ENCODE data around the gene CWC25.

The CWC25 gene

DNA sequence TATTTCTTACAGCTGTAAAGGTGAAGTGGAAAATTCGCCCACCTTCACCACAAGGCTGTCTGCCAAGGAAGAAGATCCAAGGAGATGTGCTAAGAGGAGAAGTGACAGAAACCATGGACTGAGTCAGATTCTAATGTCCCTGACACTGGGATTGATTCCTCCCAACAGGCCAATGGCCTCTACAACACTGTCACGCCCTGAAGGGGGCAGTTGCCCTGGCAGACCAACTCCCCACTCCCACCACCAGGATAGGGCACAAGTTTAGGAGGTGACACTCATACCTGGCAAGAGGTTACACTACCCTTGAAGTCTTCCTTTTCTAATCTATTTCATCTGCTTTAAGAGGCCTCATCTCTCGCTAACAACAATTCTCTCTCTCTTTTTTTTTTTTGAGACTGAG lies 41.9 kb downstream of the CWC25 start:
- TF ChIP-seq, protein P1, sequence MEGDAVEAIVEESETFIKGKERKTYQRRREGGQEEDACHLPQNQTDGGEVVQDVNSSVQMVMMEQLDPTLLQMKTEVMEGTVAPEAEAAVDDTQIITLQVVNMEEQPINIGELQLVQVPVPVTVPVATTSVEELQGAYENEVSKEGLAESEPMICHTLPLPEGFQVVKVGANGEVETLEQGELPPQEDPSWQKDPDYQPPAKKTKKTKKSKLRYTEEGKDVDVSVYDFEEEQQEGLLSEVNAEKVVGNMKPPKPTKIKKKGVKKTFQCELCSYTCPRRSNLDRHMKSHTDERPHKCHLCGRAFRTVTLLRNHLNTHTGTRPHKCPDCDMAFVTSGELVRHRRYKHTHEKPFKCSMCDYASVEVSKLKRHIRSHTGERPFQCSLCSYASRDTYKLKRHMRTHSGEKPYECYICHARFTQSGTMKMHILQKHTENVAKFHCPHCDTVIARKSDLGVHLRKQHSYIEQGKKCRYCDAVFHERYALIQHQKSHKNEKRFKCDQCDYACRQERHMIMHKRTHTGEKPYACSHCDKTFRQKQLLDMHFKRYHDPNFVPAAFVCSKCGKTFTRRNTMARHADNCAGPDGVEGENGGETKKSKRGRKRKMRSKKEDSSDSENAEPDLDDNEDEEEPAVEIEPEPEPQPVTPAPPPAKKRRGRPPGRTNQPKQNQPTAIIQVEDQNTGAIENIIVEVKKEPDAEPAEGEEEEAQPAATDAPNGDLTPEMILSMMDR (IDR thresholded peaks at IDR 0.05; ENCODE audit: insufficient read depth, low read depth, low read length, missing control alignments): no peak
- H3K4me3 ChIP-seq (ENCODE audit: low read depth, low read length): no peak overlapping the region
- DNase-seq (ENCODE audit: low read depth): no peak

DNA sequence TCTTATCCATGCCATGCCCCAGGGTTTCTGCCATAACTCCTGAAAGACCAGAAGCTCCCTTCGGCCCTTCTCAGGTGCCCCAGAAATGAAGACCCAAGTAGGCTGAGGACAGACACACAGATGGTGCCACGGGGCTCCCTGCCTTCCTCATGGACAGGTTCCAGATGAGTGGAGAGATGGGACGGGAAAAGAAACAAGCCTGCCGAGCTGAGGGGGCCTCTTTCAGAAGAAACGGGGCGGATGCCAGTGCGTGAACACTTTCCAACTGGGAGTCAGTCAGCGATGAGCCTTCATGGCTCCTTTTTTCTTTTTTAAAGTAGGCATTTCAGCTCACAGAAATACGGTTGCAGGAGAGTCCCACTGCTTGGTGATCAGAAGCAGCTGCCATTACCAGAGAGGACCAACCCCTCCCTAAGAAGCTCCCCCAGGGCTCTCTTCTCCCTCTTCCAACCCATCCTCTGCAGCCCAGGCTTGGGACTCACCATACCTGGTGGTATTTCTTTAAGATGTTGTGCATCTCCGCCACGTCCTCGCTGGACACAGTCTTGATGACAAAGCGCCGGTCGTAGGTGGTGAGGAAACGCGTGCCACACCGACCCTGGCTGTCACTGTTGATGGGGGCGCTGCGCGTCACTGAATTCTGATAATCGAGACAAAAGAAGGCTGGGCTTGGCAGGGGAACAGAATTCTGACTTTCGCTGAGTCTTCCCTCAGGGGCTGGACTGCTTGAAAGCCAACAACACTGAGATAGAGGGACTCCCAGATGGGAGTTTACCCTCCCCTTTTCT lies 45.0 kb downstream of the CWC25 start:
- TF ChIP-seq, protein P1 (IDR thresholded peaks at IDR 0.05; ENCODE audit: insufficient read depth, low read depth, low read length, missing control alignments): no peak
- H3K4me3 ChIP-seq (ENCODE audit: low read depth, low read length): no peak overlapping the region
- no peak for DNase-seq (ENCODE audit: low read depth)

DNA sequence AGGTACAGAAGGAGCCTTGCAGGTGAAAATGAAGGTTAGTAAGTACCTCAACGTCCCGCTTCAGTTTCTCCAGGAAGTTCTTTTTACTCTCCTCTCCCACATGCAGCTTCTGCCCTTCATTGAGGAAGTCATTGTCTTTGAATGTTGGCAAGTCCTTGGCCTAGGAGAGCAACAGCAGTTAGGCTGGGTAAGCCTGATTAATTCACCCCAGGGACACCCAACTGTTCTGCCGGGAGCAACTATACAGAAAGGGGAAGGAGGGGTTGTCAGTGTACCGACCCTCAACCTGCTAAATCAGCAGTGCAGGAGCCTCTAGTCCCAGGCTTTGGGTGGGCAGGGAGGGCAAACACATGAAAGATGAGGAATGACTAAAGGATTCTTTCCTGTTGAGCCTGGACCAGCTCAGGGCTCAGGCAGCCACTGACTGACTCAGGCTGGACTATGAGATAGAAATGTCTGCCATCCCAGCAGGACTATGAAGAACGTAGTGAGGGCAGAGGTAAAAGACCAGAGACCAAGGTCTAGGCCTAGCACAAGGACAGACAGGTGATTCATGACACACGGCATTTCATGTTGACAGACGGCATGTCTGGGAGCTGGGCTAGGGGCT lies 47.4 kb downstream of the CWC25 start:
- TF ChIP-seq, protein P1 (IDR thresholded peaks at IDR 0.05; ENCODE audit: insufficient read depth, low read depth, low read length, missing control alignments): no peak
- DNase-seq (ENCODE audit: low read depth): no peak
- H3K4me3 ChIP-seq (ENCODE audit: low read depth, low read length): no peak overlapping the region

DNA sequence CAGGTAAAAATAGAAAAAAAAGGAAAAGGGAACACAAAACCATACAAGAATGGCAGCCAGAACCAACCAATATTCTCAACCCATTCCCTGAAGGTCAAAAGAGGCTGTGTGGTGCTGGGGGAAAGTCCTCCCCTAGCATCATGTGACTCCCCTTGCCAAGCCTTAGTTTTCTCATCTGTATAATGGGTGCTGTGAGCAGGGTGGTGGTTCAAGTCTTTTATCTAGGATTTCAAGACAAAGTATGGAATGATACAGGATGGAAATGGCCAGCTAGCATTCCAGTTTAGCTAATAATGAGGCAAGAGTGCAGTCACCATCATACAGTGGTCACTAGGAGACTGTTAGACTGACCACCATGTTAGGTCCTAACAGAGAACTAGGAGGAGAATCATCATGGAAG lies 51.9 kb downstream of the CWC25 start:
- no peak for DNase-seq (ENCODE audit: low read depth)
- H3K4me3 ChIP-seq (ENCODE audit: low read depth, low read length): no peak overlapping the region
- TF ChIP-seq, protein P1 (IDR thresholded peaks at IDR 0.05; ENCODE audit: insufficient read depth, low read depth, low read length, missing control alignments): no peak

DNA sequence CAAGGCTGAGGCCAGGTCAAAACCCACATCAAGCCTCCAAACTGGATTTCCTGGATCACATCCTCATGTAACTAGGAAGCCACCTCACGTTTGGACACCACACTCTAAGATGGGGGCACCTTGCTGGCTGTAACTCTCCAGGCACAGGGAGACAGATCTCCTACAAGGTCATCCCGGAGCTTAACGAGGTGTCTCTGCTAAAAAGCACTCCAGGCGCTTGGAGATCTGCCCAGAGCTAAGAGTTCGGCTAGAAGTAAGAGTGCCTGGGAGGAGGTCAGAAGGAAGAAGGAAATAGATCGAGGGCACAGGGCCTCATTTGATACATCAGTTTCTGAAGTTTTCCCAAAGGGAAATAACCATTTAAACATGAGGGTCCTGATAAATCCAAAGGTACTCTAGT lies 56.7 kb downstream of the CWC25 start:
- no peak overlapping the region for H3K4me3 ChIP-seq (ENCODE audit: low read depth, low read length)
- TF ChIP-seq, protein P1 (IDR thresholded peaks at IDR 0.05; ENCODE audit: insufficient read depth, low read depth, low read length, missing control alignments): no peak
- DNase-seq (ENCODE audit: low read depth): no peak

DNA sequence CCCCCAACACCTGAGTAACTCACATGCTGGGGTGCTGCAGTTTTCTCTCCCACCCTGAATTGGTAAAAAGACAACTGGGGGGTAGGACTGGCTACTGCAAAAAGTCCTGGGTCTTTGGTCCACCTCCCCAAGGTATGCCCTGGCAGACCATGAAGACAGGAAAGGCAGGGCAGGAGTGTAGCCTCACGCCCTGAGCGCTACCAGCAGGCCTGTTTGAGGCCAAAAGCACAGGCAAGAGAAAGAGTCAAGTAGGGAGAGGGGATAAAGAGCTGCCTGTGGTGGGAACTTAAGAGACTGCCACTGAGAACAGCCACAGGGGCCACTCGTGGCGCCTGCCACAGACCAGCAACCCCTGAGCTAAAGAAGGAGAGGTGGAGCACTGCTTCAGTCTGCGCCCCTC lies 58.8 kb downstream of the CWC25 start:
- no peak for DNase-seq (ENCODE audit: low read depth)
- TF ChIP-seq, protein P1 (IDR thresholded peaks at IDR 0.05; ENCODE audit: insufficient read depth, low read depth, low read length, missing control alignments): no peak
- H3K4me3 ChIP-seq (ENCODE audit: low read depth, low read length): no peak overlapping the region
